OCI-LY3 (cell line): ENCODE results near the gene PTK6.

Experiments
- H2AFZ ChIP-seq: fragments of 200-600, 300-600 bp; shearing (Covaris generic); 2 replicates; pipeline ENCODE4 v1.6.0; 2014; ENCODE audit warnings: antibody characterized with exemption, low read depth, low read length
- H3K27ac ChIP-seq: fragments of 200-600, 300-600 bp; sonication (generic); 2 replicates; pipeline ENCODE4 v1.5.1; 2014; ENCODE audit warnings: mild to moderate bottlenecking, low read length, moderate library complexity, mixed read lengths
- H3K27me3 ChIP-seq: fragments of 200-600, 300-600 bp; sonication (generic); 2 replicates; pipeline ENCODE4 v1.6.1; 2014; ENCODE audit warnings: low read depth, low read length, mixed read lengths
- H3K36me3 ChIP-seq: fragments of 200-600, 300-600 bp; sonication (generic); replicated peaks from 2 replicates; pipeline ENCODE3; 2014; ENCODE audit warnings: low read depth, low read length, mixed read lengths
- H3K4me1 ChIP-seq: fragments of 300-600, 200-600 bp; sonication (generic); 2 replicates; pipeline ENCODE4 v1.6.1; 2014; ENCODE audit warnings: low read length, mixed read lengths
- H3K4me2 ChIP-seq: fragments of 200-600, 300-600 bp; sonication (generic); 2 replicates; pipeline ENCODE4 v1.6.1; 2014; ENCODE audit warnings: low read length, mixed read lengths
- H3K4me3 ChIP-seq: fragments of 300-600, 200-600 bp; sonication (generic); 2 replicates; pipeline ENCODE4 v1.5.1; 2014; ENCODE audit warnings: antibody characterized with exemption, mild to moderate bottlenecking, low read length, moderate library complexity
- H3K79me2 ChIP-seq: fragments of 300-600, 200-600 bp; shearing (Covaris generic); 2 replicates; pipeline ENCODE4 v1.6.1; 2014; ENCODE audit warnings: mild to moderate bottlenecking, low read length, mixed read lengths
- H3K9ac ChIP-seq: fragments of 300-600, 200-600 bp; shearing (Covaris generic); 2 replicates; pipeline ENCODE4 v1.6.0; 2014; ENCODE audit warnings: mild to moderate bottlenecking, low read length, moderate library complexity
- H3K9me3 ChIP-seq: fragments of 200-600, 300-600 bp; shearing (Covaris generic); 2 replicates; pipeline ENCODE4 v1.6.1; 2014; ENCODE audit warnings: low read length, mixed read lengths; ENCODE audit not compliant: insufficient read depth
- H4K20me1 ChIP-seq: fragments of 200-600, 300-600 bp; sonication (generic); 2 replicates; pipeline ENCODE4 v1.6.1; 2016; ENCODE audit warnings: low read length, mixed read lengths; ENCODE audit not compliant: insufficient read depth
- CTCF ChIP-seq: fragments of 200-600, 300-600 bp; sonication (generic); IDR thresholded peaks from 2 replicates; pipeline ENCODE4 v1.5.1; 2014; ENCODE audit warnings: antibody characterized with exemption, low read length, low read depth
- EZH2phosphoT487 ChIP-seq: fragments of 200-600 bp; shearing (Covaris generic); IDR thresholded peaks from 2 replicates; pipeline ENCODE4 v1.6.1; 2018; ENCODE audit warnings: antibody characterized with exemption, mixed run types, low read depth

PTK6 gene

GRCh38 chr20:63493563-63494020 lies 43.6 kb downstream of the PTK6 start:
- Histone ChIP-seq H3K79me2 (no peaks in the 10 kb centered on the region), H3K27me3 (no peaks in the 10 kb centered on the region)

GRCh38 chr20:63492982-63493381 lies 44.2 kb downstream of the PTK6 start:
- H3K9me3 ChIP-seq, result no peaks in the 10 kb centered on the region
- no peaks in the 10 kb centered on the region for H3K27me3 ChIP-seq
- no peak overlapping the region for H3K27ac ChIP-seq
- no peak overlapping the region for H3K4me3 ChIP-seq
- no peaks in the 10 kb centered on the region for H3K36me3 ChIP-seq
- H3K9ac ChIP-seq, result no peak overlapping the region
- H3K4me1 ChIP-seq, result no peaks in the 10 kb centered on the region
- H4K20me1 ChIP-seq, result no peaks in the 10 kb centered on the region
- TF ChIP-seq EZH2phosphoT487 (no peak), CTCF (no peak)
- no peaks in the 10 kb centered on the region for H3K79me2 ChIP-seq
- no peak overlapping the region for H2AFZ ChIP-seq
- H3K4me2 ChIP-seq, result no peak overlapping the region

More at GRCh38 chr20:63493563-63494020, 43.6 kb downstream of the PTK6 start:
- Histone ChIP-seq H3K36me3 (no peaks in the 10 kb centered on the region), H3K27ac (no peak overlapping the region), H3K4me3 (no peak overlapping the region), H3K9me3 (no peaks in the 10 kb centered on the region), H2AFZ (no peak overlapping the region), H3K4me1 (no peaks in the 10 kb centered on the region), H3K4me2 (no peak overlapping the region), H3K9ac (no peak overlapping the region), H4K20me1 (no peaks in the 10 kb centered on the region)
- no peak for TF ChIP-seq CTCF
- no peak for TF ChIP-seq EZH2phosphoT487

GRCh38 chr20:63492518-63492917 lies 44.7 kb downstream of the PTK6 start:
- Histone ChIP-seq H3K27me3 (no peaks in the 10 kb centered on the region), H4K20me1 (no peaks in the 10 kb centered on the region), H3K9me3 (no peaks in the 10 kb centered on the region), H3K79me2 (no peaks in the 10 kb centered on the region), H3K27ac (no peak overlapping the region), H3K9ac (no peak overlapping the region), H3K4me3 (no peak overlapping the region), H2AFZ (no peak overlapping the region), H3K4me1 (no peaks in the 10 kb centered on the region), H3K36me3 (no peaks in the 10 kb centered on the region), H3K4me2 (no peak overlapping the region)
- TF ChIP-seq EZH2phosphoT487 (no peak), CTCF (no peak)

GRCh38 chr20:63491635-63492230 lies 45.4 kb downstream of the PTK6 start:
- no peaks in the 10 kb centered on the region for H3K27me3 ChIP-seq
- H3K9me3 ChIP-seq, result no peaks in the 10 kb centered on the region
- H3K4me2 ChIP-seq, result no peak overlapping the region
- no peak overlapping the region for H3K27ac ChIP-seq
- H3K4me1 ChIP-seq, result no peaks in the 10 kb centered on the region
- H2AFZ ChIP-seq, result no peak overlapping the region
- H3K4me3 ChIP-seq, result no peak overlapping the region
- no peaks in the 10 kb centered on the region for H3K79me2 ChIP-seq
- TF ChIP-seq CTCF, result no peak
- TF ChIP-seq EZH2phosphoT487, result no peak
- no peaks in the 10 kb centered on the region for H4K20me1 ChIP-seq
- H3K9ac ChIP-seq, result no peak overlapping the region
- no peaks in the 10 kb centered on the region for H3K36me3 ChIP-seq
